K562 (cell line): ENCODE results near the gene KHSRP.

Experiments
- SIRT6 ChIP-seq: IDR thresholded peaks from one replicate; pipeline ENCODE4 v1.6.1; 2012; ENCODE audit warnings: low read depth, mild to moderate bottlenecking, control low read depth, inconsistent platforms, low read length, moderate library complexity
- YY1 ChIP-seq, 3 experiments: IDR thresholded peaks; 2 replicates each; pipeline ENCODE4 v1.6.1; 2011; ENCODE audit warnings: low read length in 2 of 3, mild to moderate bottlenecking in 2 of 3, moderate library complexity in 2 of 3, borderline replicate concordance in 1 of 3, control low read depth in 1 of 3, low read depth in 1 of 3; ENCODE audit not compliant: insufficient read depth in 3 of 3, insufficient replicate concordance in 2 of 3, control insufficient read depth in 1 of 3, insufficient read length in 1 of 3; ENCODE audit errors: extremely low read depth in 1 of 3
- TF ChIP-seq, protein P1 (sequence below): fragments of 250-450 bp; sonication (Bioruptor Pico); IDR thresholded peaks from 2 replicates; pipeline ENCODE4 v1.4.0; 2020; ENCODE audit warnings: borderline replicate concordance

GRCh38 chr19:6413291-6413690 is 11.3 kb downstream of the KHSRP start:
- TF ChIP-seq SIRT6 (no peak), YY1 (IDR thresholded peaks at IDR 0.05; ENCODE audit: borderline replicate concordance in 1 of 3, control insufficient read depth in 1 of 3, extremely low read depth in 1 of 3, insufficient read depth in 3 of 3, insufficient read length in 1 of 3, insufficient replicate concordance in 2 of 3, low read depth in 1 of 3, low read length in 2 of 3) (no peak)
- TF ChIP-seq, protein P1, sequence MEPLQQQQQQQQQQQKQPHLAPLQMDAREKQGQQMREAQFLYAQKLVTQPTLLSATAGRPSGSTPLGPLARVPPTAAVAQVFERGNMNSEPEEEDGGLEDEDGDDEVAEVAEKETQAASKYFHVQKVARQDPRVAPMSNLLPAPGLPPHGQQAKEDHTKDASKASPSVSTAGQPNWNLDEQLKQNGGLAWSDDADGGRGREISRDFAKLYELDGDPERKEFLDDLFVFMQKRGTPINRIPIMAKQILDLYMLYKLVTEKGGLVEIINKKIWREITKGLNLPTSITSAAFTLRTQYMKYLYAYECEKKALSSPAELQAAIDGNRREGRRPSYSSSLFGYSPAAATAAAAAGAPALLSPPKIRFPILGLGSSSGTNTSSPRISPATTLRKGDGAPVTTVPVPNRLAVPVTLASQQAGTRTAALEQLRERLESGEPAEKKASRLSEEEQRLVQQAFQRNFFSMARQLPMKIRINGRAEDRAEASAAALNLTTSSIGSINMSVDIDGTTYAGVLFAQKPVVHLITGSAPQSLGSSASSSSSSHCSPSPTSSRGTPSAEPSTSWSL (CRISPR knock-in tag) = no peak
